A549 (cell line): ENCODE data around the gene SYNGR2. TPM values are rescaled to one million over a fixed set of nuclear protein-coding genes. Genes with fewer than 3 reads are reported as not detected.

Experiments
- BCL3 ChIP-seq: fragments of >200 bp; sonication (Bioruptor Twin); formaldehyde crosslinking; IDR thresholded peaks from 3 replicates; pipeline ENCODE4 v1.6.1; 2016
- BHLHE40 ChIP-seq: IDR thresholded peaks from 2 replicates; pipeline ENCODE4 v1.6.1; 2012; ENCODE audit warnings: low read depth, low read length, inconsistent platforms
- CEBPB ChIP-seq, 2 experiments: fragments of >200 bp in 1 of 2; sonication (Bioruptor Twin) in 1 of 2; formaldehyde crosslinking in 1 of 2; IDR thresholded peaks; 2 replicates each; pipeline ENCODE4 v1.6.1; 2012 to 2016
- CHD4 ChIP-seq: fragments of 200-600 bp; sonication (generic); IDR thresholded peaks from 2 replicates; pipeline ENCODE4 v1.6.1; 2016; ENCODE audit warnings: antibody characterized with exemption, mild to moderate bottlenecking, borderline replicate concordance
- CTCF ChIP-seq: fragments of >200 bp; sonication (Bioruptor Twin); formaldehyde crosslinking; IDR thresholded peaks from 3 replicates; pipeline ENCODE4 v1.5.1; 2016
- E2F6 ChIP-seq: IDR thresholded peaks from 2 replicates; pipeline ENCODE4 v1.6.1; 2012; ENCODE audit warnings: low read depth, borderline replicate concordance
- EHMT2 ChIP-seq: fragments of 200-600 bp; sonication (generic); IDR thresholded peaks from 2 replicates; pipeline ENCODE4 v1.6.1; 2016; ENCODE audit warnings: antibody characterized with exemption, low read depth, mild to moderate bottlenecking, moderate library complexity
- EP300 ChIP-seq, 2 experiments: fragments of >200 bp; sonication (Bioruptor Twin); formaldehyde crosslinking; IDR thresholded peaks; 2 replicates in 1 of 2; 3 replicates in 1 of 2; pipeline ENCODE4 v1.6.1; 2016 to 2017
- ESRRA ChIP-seq: fragments of 150-350 bp; IDR thresholded peaks from 2 replicates; pipeline ENCODE4 v1.6.1; 2014; ENCODE audit warnings: mild to moderate bottlenecking, low read length, borderline replicate concordance
- FOSB ChIP-seq: fragments of 250-450 bp; sonication (Bioruptor Pico); IDR thresholded peaks from 2 replicates; pipeline ENCODE4 v1.5.0; 2020; ENCODE audit warnings: mild to moderate bottlenecking, moderate library complexity
- FOSL2 ChIP-seq, 2 experiments: fragments of 450-650 bp in 1 of 2; fragments of >200 bp in 1 of 2; sonication (Bioruptor Twin) in 1 of 2; formaldehyde crosslinking; IDR thresholded peaks; 2 replicates each; pipeline versions ENCODE4 v1.5.0 to v1.6.1; 2016 to 2020; ENCODE audit warnings: mild to moderate bottlenecking in 1 of 2, moderate library complexity in 1 of 2
- FOXS1 ChIP-seq: fragments of 250-450 bp; sonication (Bioruptor Pico); IDR thresholded peaks from 2 replicates; pipeline ENCODE4 v1.5.0; 2020; ENCODE audit warnings: mild to moderate bottlenecking, moderate library complexity
- GATA3 ChIP-seq: IDR thresholded peaks from 2 replicates; pipeline ENCODE4 v1.6.1; 2012; ENCODE audit warnings: borderline replicate concordance
- HES2 ChIP-seq: fragments of >200 bp; sonication (Bioruptor Twin); formaldehyde crosslinking; IDR thresholded peaks from 2 replicates; pipeline ENCODE4 v1.6.1; 2016
- HEYL ChIP-seq: fragments of 250-450 bp; sonication (Bioruptor Pico); IDR thresholded peaks from 2 replicates; pipeline ENCODE4 v1.8.0; 2021; ENCODE audit warnings: mild to moderate bottlenecking, moderate library complexity
- JUNB ChIP-seq: fragments of >200 bp; sonication (Bioruptor Twin); formaldehyde crosslinking; IDR thresholded peaks from 2 replicates; pipeline ENCODE4 v1.6.1; 2016
- KDM1A ChIP-seq: fragments of 200-600 bp; sonication (generic); IDR thresholded peaks from 2 replicates; pipeline ENCODE4 v1.6.1; 2016; ENCODE audit warnings: low read depth, mild to moderate bottlenecking
- NR3C1 ChIP-seq: fragments of >200 bp; sonication (Bioruptor Twin); formaldehyde crosslinking; IDR thresholded peaks from 3 replicates; pipeline ENCODE4 v1.6.1; 2017
- PBX3 ChIP-seq: IDR thresholded peaks from 2 replicates; pipeline ENCODE4 v1.6.1; 2012
- PHF8 ChIP-seq: fragments of 200-600 bp; sonication (generic); IDR thresholded peaks from 2 replicates; pipeline ENCODE4 v1.6.1; 2016; ENCODE audit warnings: low read depth, mild to moderate bottlenecking, antibody characterized with exemption, moderate library complexity, borderline replicate concordance
- POLR2A ChIP-seq: IDR thresholded peaks from 2 replicates; pipeline ENCODE4 v1.6.1; 2012; ENCODE audit warnings: mild to moderate bottlenecking, low read length
- RAD21 ChIP-seq, 2 experiments: fragments of >200 bp in 1 of 2; sonication (Bioruptor Twin) in 1 of 2; formaldehyde crosslinking in 1 of 2; IDR thresholded peaks in 1 of 2; conservative IDR thresholded peaks in 1 of 2; 2 replicates in 1 of 2; 3 replicates in 1 of 2; pipeline ENCODE4 v1.6.1; 2012 to 2018; ENCODE audit warnings: inconsistent platforms in 1 of 2
- RCOR1 ChIP-seq: fragments of 150-350 bp; IDR thresholded peaks from 2 replicates; pipeline ENCODE4 v1.6.1; 2014; ENCODE audit warnings: antibody characterized with exemption, low read length, low read depth
- REST ChIP-seq: fragments of 200-600 bp; sonication (generic); IDR thresholded peaks from 2 replicates; pipeline ENCODE4 v1.6.1; 2016; ENCODE audit warnings: antibody characterized with exemption, mild to moderate bottlenecking, moderate library complexity
- RFX5 ChIP-seq: fragments of 450-650 bp; IDR thresholded peaks from 2 replicates; pipeline ENCODE4 v1.7.1; 2014; ENCODE audit warnings: antibody characterized with exemption, mild to moderate bottlenecking, moderate library complexity
- SMC3 ChIP-seq: fragments of >200 bp; sonication (Bioruptor Twin); formaldehyde crosslinking; IDR thresholded peaks from 3 replicates; pipeline ENCODE4 v1.6.1; 2018; ENCODE audit warnings: inconsistent platforms
- SREBF2 ChIP-seq: fragments of 450-650 bp; IDR thresholded peaks from 2 replicates; pipeline ENCODE4 v1.6.1; 2014; ENCODE audit warnings: mild to moderate bottlenecking, moderate library complexity
- TFCP2L1 ChIP-seq: fragments of 250-450 bp; sonication (Bioruptor Pico); IDR thresholded peaks from 2 replicates; pipeline ENCODE4 v1.5.0; 2021; ENCODE audit warnings: mild to moderate bottlenecking
- TP53 ChIP-seq: fragments of 250-450 bp; sonication (Bioruptor Pico); IDR thresholded peaks from 2 replicates; pipeline ENCODE4 v1.5.0; 2021; ENCODE audit warnings: mild to moderate bottlenecking, moderate library complexity
- USF2 ChIP-seq: fragments of 450-650 bp; IDR thresholded peaks from 2 replicates; pipeline ENCODE4 v1.6.1; 2014; ENCODE audit warnings: antibody characterized with exemption
- ZFP36 ChIP-seq: fragments of 450-650 bp; IDR thresholded peaks from 2 replicates; pipeline ENCODE4 v1.6.1; 2014; ENCODE audit warnings: borderline replicate concordance; ENCODE audit not compliant: partially characterized antibody
- ZNF302 ChIP-seq: fragments of 250-450 bp; sonication (Bioruptor Pico); IDR thresholded peaks from 2 replicates; pipeline ENCODE4 v1.9.0; 2021; ENCODE audit warnings: inconsistent platforms, mild to moderate bottlenecking, moderate library complexity
- ZSCAN20 ChIP-seq: fragments of 250-450 bp; sonication (Bioruptor Pico); IDR thresholded peaks from 2 replicates; pipeline ENCODE4 v1.8.0; 2022; ENCODE audit warnings: mild to moderate bottlenecking, moderate library complexity
- polyA plus RNA-seq, 4 experiments: library from polyadenylated mRNA; depleted of rRNA in 3 of 4; stranded (reverse); fragments of >200 nt; fragmentation: RNase III in 1 of 4; extraction: RNeasy Plus Mini Kit Qiagen cat#74134 plus additional on column Dnase treatment in 1 of 4; gene quantifications; 2 replicates in 3 of 4; 3 replicates in 1 of 4; pipeline ENCODE4 v1.2.3, GENCODE V29; 2011 to 2017

Gene SYNGR2
- polyA plus RNA-seq, 2 of the 4 experiments (the other 2 are of a cell fraction) = 102 to 113 TPM

GRCh38 chr17:78186692-78187595, 18.6 kb downstream of the SYNGR2 start, which contains the start of the genes AFMID and TK1 (continued):
- TF ChIP-seq REST = no peak
- TF ChIP-seq CTCF = peak; percentile 89
- TF ChIP-seq E2F6 = peak; percentile 97
- no peak for TF ChIP-seq ZNF302 (CRISPR knock-in tag)
- no peak for TF ChIP-seq HES2
- TF ChIP-seq PBX3 = no peak
- TF ChIP-seq SMC3 = peak; percentile 48; the same call in 2 of the 3 replicates
- TF ChIP-seq CEBPB (IDR thresholded peaks at IDR 0.05) = no peak; a peak in 1 of 4 replicates
- TF ChIP-seq HEYL = no peak
- TF ChIP-seq FOXS1 (CRISPR knock-in tag) = no peak
- 0 out of 2 replicates have a peak, but pooled peaks have one; percentile 57 for TF ChIP-seq TP53 (CRISPR knock-in tag)
- TF ChIP-seq BCL3 = peak; percentile 95
- peak; percentile 95 for TF ChIP-seq POLR2A
- TF ChIP-seq RFX5 = peak; percentile 73; the same call in 1 of the 2 replicates
- no peak for TF ChIP-seq ZFP36
- no peak for TF ChIP-seq GATA3
- no peak for TF ChIP-seq EP300 (IDR thresholded peaks at IDR 0.05)
- no peak for TF ChIP-seq JUNB
- 0 out of 2 replicates have a peak, but pooled peaks have one; percentile 18 for TF ChIP-seq BHLHE40
- TF ChIP-seq FOSB = no peak
- TF ChIP-seq RAD21 (conservative IDR thresholded peaks at IDR 0.05 in 1 of 2, IDR thresholded peaks at IDR 0.05 in 1 of 2) = peak in 1 of 2 experiments; percentile 29; a peak in 1 of 5 replicates
- TF ChIP-seq USF2 = peak; percentile 68
- TF ChIP-seq PHF8 = peak; percentile 60; the same call in 1 of the 2 replicates
- no peak for TF ChIP-seq ZSCAN20 (CRISPR knock-in tag)
- no peak for TF ChIP-seq TFCP2L1 (CRISPR knock-in tag)
- TF ChIP-seq CHD4 = no peak
- no peak for TF ChIP-seq FOSL2 (IDR thresholded peaks at IDR 0.05)
- no peak for TF ChIP-seq FOSL2 (CRISPR knock-in tag; IDR thresholded peaks at IDR 0.05)
- TF ChIP-seq NR3C1 = no peak
- TF ChIP-seq SREBF2 = no peak
- TF ChIP-seq ESRRA = no peak
- TF ChIP-seq EHMT2 = no peak
- no peak for TF ChIP-seq RCOR1
- TF ChIP-seq KDM1A = no peak
